AG04449 (cell line): ENCODE results near the gene CCDC171.

ENCODE experiments used
- CTCF ChIA-PET: fragments of 350-600 bp; formaldehyde crosslinking; extraction: SDS; loops from one replicate; lab custom pipeline; 2021; ENCODE audit warnings: antibody characterized with exemption; lab: Yijun Ruan, JAX
- POLR2A ChIA-PET: fragments of 400-600, 350-600 bp; formaldehyde crosslinking; extraction: SDS; loops from one replicate; lab custom pipeline; 2020; ENCODE audit warnings: antibody characterized with exemption, inconsistent platforms; lab: Yijun Ruan, JAX
- DNase-seq: peaks from one replicate; pipeline ENCODE4 v3.0.0-alpha.2; 2010; ENCODE audit warnings: low read depth, low spot score
- H3K4me3 ChIP-seq: 2 replicates; pipeline ENCODE4 v1.5.1; 2011; ENCODE audit warnings: low read depth, mild to moderate bottlenecking, control low read depth, low read length
- TF ChIP-seq, protein P1 (sequence below): IDR thresholded peaks from one replicate; pipeline ENCODE4 v1.5.1; 2011; ENCODE audit warnings: mild to moderate bottlenecking, moderate library complexity, low read length, control low read depth, inconsistent platforms; ENCODE audit not compliant: insufficient read depth; ENCODE audit errors: missing control alignments

Gene CCDC171

GRCh38 chr9:15735083-15735857, 182.4 kb downstream of the CCDC171 start:
- H3K4me3 ChIP-seq: no peak overlapping the region
- CTCF ChIA-PET: no interaction called here

DNA sequence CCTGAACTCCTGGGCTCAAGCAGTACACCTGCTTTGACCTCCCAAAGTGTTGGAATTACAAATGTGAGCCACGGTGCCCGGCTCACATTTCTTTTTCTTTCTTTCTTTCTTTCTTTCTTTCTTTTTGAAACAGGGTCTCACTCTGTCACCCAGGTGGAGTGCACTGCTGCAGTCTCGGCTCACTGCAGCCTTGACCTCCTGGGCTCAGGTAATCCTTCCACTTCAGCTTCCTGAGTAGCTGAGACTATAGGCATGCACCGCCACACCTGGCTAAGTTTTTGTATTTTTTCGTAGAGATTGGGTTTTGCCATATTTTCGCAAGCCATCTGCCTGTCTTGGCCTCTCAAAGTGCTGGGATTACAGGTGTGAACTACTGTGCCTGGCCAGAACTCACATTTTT, 183.7 kb downstream of the CCDC171 start:
- no peak overlapping the region for H3K4me3 ChIP-seq
- TF ChIP-seq, protein P1, sequence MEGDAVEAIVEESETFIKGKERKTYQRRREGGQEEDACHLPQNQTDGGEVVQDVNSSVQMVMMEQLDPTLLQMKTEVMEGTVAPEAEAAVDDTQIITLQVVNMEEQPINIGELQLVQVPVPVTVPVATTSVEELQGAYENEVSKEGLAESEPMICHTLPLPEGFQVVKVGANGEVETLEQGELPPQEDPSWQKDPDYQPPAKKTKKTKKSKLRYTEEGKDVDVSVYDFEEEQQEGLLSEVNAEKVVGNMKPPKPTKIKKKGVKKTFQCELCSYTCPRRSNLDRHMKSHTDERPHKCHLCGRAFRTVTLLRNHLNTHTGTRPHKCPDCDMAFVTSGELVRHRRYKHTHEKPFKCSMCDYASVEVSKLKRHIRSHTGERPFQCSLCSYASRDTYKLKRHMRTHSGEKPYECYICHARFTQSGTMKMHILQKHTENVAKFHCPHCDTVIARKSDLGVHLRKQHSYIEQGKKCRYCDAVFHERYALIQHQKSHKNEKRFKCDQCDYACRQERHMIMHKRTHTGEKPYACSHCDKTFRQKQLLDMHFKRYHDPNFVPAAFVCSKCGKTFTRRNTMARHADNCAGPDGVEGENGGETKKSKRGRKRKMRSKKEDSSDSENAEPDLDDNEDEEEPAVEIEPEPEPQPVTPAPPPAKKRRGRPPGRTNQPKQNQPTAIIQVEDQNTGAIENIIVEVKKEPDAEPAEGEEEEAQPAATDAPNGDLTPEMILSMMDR: no peak
- ChIA-PET CTCF (no interaction called here), POLR2A (no interaction called here)
- DNase-seq: no peak

More at GRCh38 chr9:15735083-15735857, 182.4 kb downstream of the CCDC171 start:
- TF ChIP-seq, protein P1: no peak
- DNase-seq: peak; percentile 83
- POLR2A ChIA-PET: no interaction called here

DNA sequence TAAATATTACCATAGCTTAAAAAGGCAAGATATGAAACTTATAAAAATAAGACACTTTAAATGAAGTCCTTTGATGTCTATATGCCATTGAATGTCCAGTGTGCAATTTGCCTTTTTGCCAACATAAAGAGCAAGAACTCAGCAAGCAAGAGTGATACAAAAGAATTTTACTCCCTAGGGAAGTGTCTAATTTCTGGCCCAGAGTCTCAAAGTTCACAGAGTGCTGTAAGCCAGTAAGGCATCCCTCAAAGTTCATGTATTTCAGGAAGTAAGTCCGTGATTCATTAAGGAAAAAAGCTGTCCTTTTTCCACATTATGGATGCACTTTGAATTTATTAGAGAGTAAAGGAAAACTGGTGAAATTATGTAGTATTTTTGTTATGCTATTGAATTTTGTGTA, 185.2 kb downstream of the CCDC171 start:
- POLR2A ChIA-PET: no interaction called here

GRCh38 chr9:15741015-15741414, 188.2 kb downstream of the CCDC171 start:
- POLR2A ChIA-PET: no interaction called here

More for the DNA sequence above, 185.2 kb downstream of the CCDC171 start:
- no peak for DNase-seq
- TF ChIP-seq, protein P1: no peak
- no peak overlapping the region for H3K4me3 ChIP-seq
- CTCF ChIA-PET: no interaction called here

GRCh38 chr9:15743512-15743911, 190.7 kb downstream of the CCDC171 start:
- H3K4me3 ChIP-seq: no peak overlapping the region
- ChIA-PET CTCF (no interaction called here), POLR2A (no interaction called here)
- TF ChIP-seq, protein P1: no peak
- DNase-seq: no peak

More at GRCh38 chr9:15741015-15741414, 188.2 kb downstream of the CCDC171 start:
- CTCF ChIA-PET: no interaction called here
- DNase-seq: no peak
- H3K4me3 ChIP-seq: no peak overlapping the region
- TF ChIP-seq, protein P1: no peak

GRCh38 chr9:15744196-15744595, 191.4 kb downstream of the CCDC171 start:
- no peak for DNase-seq
- CTCF ChIA-PET: no interaction called here
- no peak overlapping the region for H3K4me3 ChIP-seq
- POLR2A ChIA-PET: no interaction called here
- TF ChIP-seq, protein P1: no peak
